ENCODE results near the gene RAP1GAP. TPM values are rescaled to one million over a fixed set of nuclear protein-coding genes. Genes with fewer than 3 reads are reported as not detected.

Gene RAP1GAP
- total RNA-seq, 2 experiments from 2014 or later: 1.3 to 1.6 TPM

- ATAC-seq: no peak
- H3K36me3 Mint-ChIP-seq (ENCODE audit: low read depth): no peaks in the 10 kb centered on the region
Observed at GRCh38 chr1:21670059-21670881, 1.1 kb upstream of the RAP1GAP start.

DNA sequence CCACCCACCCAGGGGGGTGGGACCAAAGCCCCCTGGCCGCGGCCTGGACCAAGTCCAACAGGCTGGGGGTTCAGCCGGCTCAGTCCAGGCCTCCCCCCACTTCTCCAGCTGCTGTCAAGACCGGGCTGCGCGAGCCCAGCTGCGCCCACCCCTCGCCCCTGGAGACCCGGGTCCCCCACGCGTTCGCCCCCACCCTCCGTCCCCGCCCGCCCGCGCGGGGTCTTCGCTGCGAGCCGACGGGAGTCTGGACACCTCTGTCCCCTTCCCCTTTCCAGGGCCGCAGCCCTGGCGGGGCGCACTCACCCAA is 253 bp downstream of the RAP1GAP start:
- ATAC-seq: no peak
- intact Hi-C loops (cut with micrococcal nuclease): no loop called here
- CTCF ChIA-PET: no interaction called here

More at GRCh38 chr1:21670059-21670881, 1.1 kb upstream of the RAP1GAP start:
- no peaks in the 10 kb centered on the region for H3K9me3 Mint-ChIP-seq
- TF ChIP-seq CTCF (IDR thresholded peaks at IDR 0.05): no peak
- peak overlapping the region; percentile 53 for H3K4me3 Mint-ChIP-seq
- intact Hi-C loops (cut with micrococcal nuclease): no loop called here
- H3K27ac Mint-ChIP-seq: no peak overlapping the region
- H3K4me1 Mint-ChIP-seq (ENCODE audit: low read depth): peaks cover 18% of the 10 kb centered on the region
- ChIA-PET CTCF (no interaction called here), POLR2A (no interaction called here)
- DNase-seq: no peak
- H3K27me3 Mint-ChIP-seq: peaks cover 16% of the 10 kb centered on the region

DNA sequence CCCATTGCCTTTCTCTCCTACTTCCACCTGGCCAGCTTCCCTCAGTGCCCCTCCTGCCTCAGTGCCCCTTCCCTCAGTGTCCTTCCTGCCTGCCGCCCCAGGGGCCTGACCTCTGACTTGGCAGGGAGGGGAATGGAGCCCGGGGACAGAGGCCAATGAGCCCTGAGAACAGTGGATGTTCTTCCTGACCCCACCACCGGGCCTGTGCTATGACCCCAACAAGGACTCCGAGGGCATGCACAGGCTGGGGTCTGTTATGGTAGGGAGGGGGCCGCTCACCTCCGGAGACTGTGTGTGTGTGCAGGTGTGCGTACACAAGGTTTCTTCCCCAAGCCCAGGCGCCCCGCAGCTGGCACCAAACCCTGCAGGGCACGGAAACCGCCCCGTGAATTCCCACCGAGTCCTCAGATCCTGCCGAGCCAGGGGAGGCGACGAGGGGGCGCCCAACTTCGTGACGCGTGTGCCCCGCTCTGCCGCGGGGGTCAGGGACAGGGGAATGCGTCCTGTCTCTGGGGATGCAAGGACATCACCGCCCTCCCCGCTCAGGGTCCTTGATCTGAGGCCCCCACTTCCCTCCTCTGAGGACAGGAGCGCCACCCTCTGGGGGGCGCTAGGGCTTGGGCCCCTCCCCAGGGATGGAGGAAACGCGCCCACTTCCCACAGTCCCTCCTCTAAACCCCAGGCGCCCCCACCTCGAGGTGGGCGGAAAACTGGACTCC is 766 bp downstream of the RAP1GAP start:
- ATAC-seq (no peak), DNase-seq (no peak)
- H3K4me1 Mint-ChIP-seq (ENCODE audit: low read depth): peaks cover 18% of the 10 kb centered on the region
- no peaks in the 10 kb centered on the region for H3K36me3 Mint-ChIP-seq (ENCODE audit: low read depth)
- H3K9me3 Mint-ChIP-seq: no peaks in the 10 kb centered on the region
- no peak overlapping the region for H3K27ac Mint-ChIP-seq
- TF ChIP-seq CTCF (IDR thresholded peaks at IDR 0.05): no peak
- H3K27me3 Mint-ChIP-seq: peaks cover 24% of the 10 kb centered on the region
- intact Hi-C loops (cut with micrococcal nuclease): no loop called here
- POLR2A ChIA-PET: no interaction called here
- peak overlapping the region; percentile 5 for H3K4me3 Mint-ChIP-seq
- CTCF ChIA-PET: no interaction called here

More for the DNA sequence above, 253 bp downstream of the RAP1GAP start:
- Mint-ChIP-seq H3K4me3 (peak overlapping the region; percentile 5), H3K9me3 (no peaks in the 10 kb centered on the region), H3K27me3 (peaks cover 20% of the 10 kb centered on the region), H3K4me1 (ENCODE audit: low read depth) (peaks cover 18% of the 10 kb centered on the region), H3K36me3 (ENCODE audit: low read depth) (no peaks in the 10 kb centered on the region), H3K27ac (no peak overlapping the region)
- TF ChIP-seq CTCF (IDR thresholded peaks at IDR 0.05): no peak
- POLR2A ChIA-PET: no interaction called here
- no peak for DNase-seq

DNA sequence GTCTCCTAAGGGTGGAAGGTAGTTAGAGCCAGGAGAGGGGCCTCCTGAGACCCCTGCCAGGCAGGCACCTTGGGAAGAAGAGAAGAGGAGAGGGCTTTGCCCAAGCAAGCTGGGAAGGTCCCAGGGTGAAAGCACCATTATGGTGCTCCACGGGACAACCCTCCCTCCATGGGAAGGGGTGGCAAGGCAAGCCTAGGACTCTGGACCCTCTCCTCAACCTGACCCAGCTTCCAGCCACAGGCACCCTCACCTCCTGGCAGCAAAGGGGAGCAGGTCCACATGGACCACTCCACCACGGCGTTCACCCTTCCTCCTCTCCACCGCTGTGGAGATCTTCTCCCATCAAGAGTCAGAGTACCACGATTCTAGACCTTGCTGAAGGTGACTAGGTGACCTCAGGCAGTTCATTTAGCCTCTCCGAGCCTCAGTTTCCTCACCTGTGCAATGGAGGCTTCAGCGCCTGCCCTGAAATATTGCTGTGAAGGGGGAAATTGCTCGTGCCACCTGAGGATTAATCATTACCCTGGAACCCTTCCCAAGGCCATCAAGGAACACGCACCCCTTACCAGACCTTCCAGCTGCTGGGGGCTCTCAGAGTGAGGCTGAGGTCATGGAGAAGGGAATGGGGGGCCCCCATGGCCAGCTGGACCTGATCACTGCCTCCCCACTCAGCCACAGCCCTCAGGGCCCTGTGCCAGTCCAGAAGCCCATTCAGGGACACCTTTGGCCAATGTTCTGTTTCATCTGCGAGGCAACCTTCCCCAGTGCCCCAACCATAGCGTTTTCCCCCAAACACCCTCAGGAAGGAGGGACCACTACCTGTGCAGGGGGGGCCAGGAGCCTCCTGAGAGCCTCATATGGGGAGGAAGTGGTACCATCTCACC is 1.6 kb downstream of the RAP1GAP start:
- no peaks in the 10 kb centered on the region for H3K36me3 Mint-ChIP-seq (ENCODE audit: low read depth)

More for the DNA sequence above, 1.6 kb downstream of the RAP1GAP start:
- H3K27me3 Mint-ChIP-seq: peaks cover 26% of the 10 kb centered on the region
- ChIA-PET CTCF (no interaction called here), POLR2A (no interaction called here)
- H3K4me3 Mint-ChIP-seq: no peak overlapping the region
- peaks cover 16% of the 10 kb centered on the region for H3K4me1 Mint-ChIP-seq (ENCODE audit: low read depth)
- no peaks in the 10 kb centered on the region for H3K9me3 Mint-ChIP-seq
- TF ChIP-seq CTCF (IDR thresholded peaks at IDR 0.05): no peak
- intact Hi-C loops (cut with micrococcal nuclease): no loop called here
- DNase-seq (no peak), ATAC-seq (no peak)
- H3K27ac Mint-ChIP-seq: no peak overlapping the region

Measured in activated CD8-positive, alpha-beta T cell treated with anti-CD3 and anti-CD28 coated beads for 36 hours (primary cell).